Large intestine (tissue), 3 donors: ENCODE measurements around the gene FAM110A. TPM values are rescaled to one million over a fixed set of nuclear protein-coding genes. Genes with fewer than 3 reads are reported as not detected.
"Not testable (repeated sequence)": the region's sequence is repeated elsewhere in the genome, so short reads cannot be mapped to it uniquely, and the experiment has no call there.

ENCODE experiments used
- DNase-seq, 2 donors: peaks; one replicate each; pipeline versions ENCODE4 v3.0.0 to v3.0.0-alpha.2; 2013
- H3K27ac ChIP-seq: one replicate; pipeline ENCODE4 v1.5.1; 2013; ENCODE audit warnings: low read length
- H3K27me3 ChIP-seq: 2 replicates; pipeline ENCODE4 v1.6.1; 2013; ENCODE audit warnings: low read length; ENCODE audit not compliant: control insufficient read depth, insufficient read depth
- H3K36me3 ChIP-seq: 2 replicates; pipeline ENCODE4 v1.6.1; 2013; ENCODE audit warnings: low read length; ENCODE audit not compliant: control insufficient read depth, insufficient read depth
- H3K4me1 ChIP-seq: one replicate; pipeline ENCODE4 v1.6.1; 2013; ENCODE audit warnings: low read length; ENCODE audit not compliant: control insufficient read depth, insufficient read depth
- H3K4me3 ChIP-seq: one replicate; pipeline ENCODE4 v1.5.1; 2013; ENCODE audit warnings: low read length
- H3K9me3 ChIP-seq: one replicate; pipeline ENCODE4 v1.6.1; 2013; ENCODE audit warnings: mild to moderate bottlenecking, low read depth, low read length, moderate library complexity; ENCODE audit not compliant: control insufficient read depth
- WGBS: methylation state at CpG from one replicate; pipeline ENCODE4 v1.1.5; 2013; ENCODE audit warnings: low lambda C conversion rate; ENCODE audit not compliant: insufficient coverage; 5-methylcytosine and 5-hydroxymethylcytosine counted together
- polyA plus RNA-seq: library from polyadenylated mRNA; unstranded; fragments of 120-200 nt; gene quantifications from one replicate; pipeline ENCODE4 v1.2.1, GENCODE V29; 2013

Gene FAM110A
- polyA plus RNA-seq, 1 donor, result 7.5 TPM

GRCh38 chr20:881783-882144 lies 48.2 kb downstream of the FAM110A start:
- Histone ChIP-seq H3K9me3 (peaks cover 3% of the 10 kb centered on the region), H3K4me3 (no peak overlapping the region), H3K4me1 (no peaks in the 10 kb centered on the region), H3K27ac (no peak overlapping the region), H3K27me3 (peaks cover 16% of the 10 kb centered on the region), H3K36me3 (no peaks in the 10 kb centered on the region)
- no peak for DNase-seq

- H3K4me1 ChIP-seq, result no peaks in the 10 kb centered on the region
- DNase-seq, result peak; percentile 26 to 32
- no peak overlapping the region for H3K27ac ChIP-seq
- 80% methylated on average over 2 of the region's 41 CpGs for WGBS
- H3K4me3 ChIP-seq, result no peak overlapping the region
- peaks cover 25% of the 10 kb centered on the region for H3K27me3 ChIP-seq
- peaks cover 3% of the 10 kb centered on the region for H3K9me3 ChIP-seq
- no peaks in the 10 kb centered on the region for H3K36me3 ChIP-seq
Measured at GRCh38 chr20:884983-885952, 51.8 kb downstream of the FAM110A start.

GRCh38 chr20:887137-887536 lies 53.6 kb downstream of the FAM110A start:
- no peak for DNase-seq
- no peak overlapping the region for H3K4me3 ChIP-seq
- peaks cover 31% of the 10 kb centered on the region for H3K27me3 ChIP-seq
- H3K9me3 ChIP-seq, result peaks cover 3% of the 10 kb centered on the region
- H3K4me1 ChIP-seq, result no peaks in the 10 kb centered on the region
- H3K27ac ChIP-seq, result no peak overlapping the region
- WGBS, result no CpG with 5 or more reads among the region's 2 CpGs
- H3K36me3 ChIP-seq, result no peaks in the 10 kb centered on the region

GRCh38 chr20:888057-888456 lies 54.5 kb downstream of the FAM110A start:
- no CpG with 5 or more reads among the region's 2 CpGs for WGBS
- H3K4me1 ChIP-seq, result no peaks in the 10 kb centered on the region
- peaks cover 3% of the 10 kb centered on the region for H3K9me3 ChIP-seq
- H3K36me3 ChIP-seq, result no peaks in the 10 kb centered on the region
- DNase-seq, result no peak
- peaks cover 31% of the 10 kb centered on the region for H3K27me3 ChIP-seq
- no peak overlapping the region for H3K4me3 ChIP-seq
- H3K27ac ChIP-seq, result no peak overlapping the region

- no CpG with 5 or more reads among the region's 5 CpGs for WGBS
- H3K27ac ChIP-seq, result no peak overlapping the region
- no peak overlapping the region for H3K4me3 ChIP-seq
- H3K27me3 ChIP-seq, result peaks cover 35% of the 10 kb centered on the region
- H3K4me1 ChIP-seq, result no peaks in the 10 kb centered on the region
- no peak for DNase-seq
- no peaks in the 10 kb centered on the region for H3K36me3 ChIP-seq
- H3K9me3 ChIP-seq, result peaks cover 3% of the 10 kb centered on the region
Measured at GRCh38 chr20:889106-889505, 55.6 kb downstream of the FAM110A start.

GRCh38 chr20:889932-890463 lies 56.5 kb downstream of the FAM110A start:
- peaks cover 2% of the 10 kb centered on the region for H3K9me3 ChIP-seq
- no peaks in the 10 kb centered on the region for H3K36me3 ChIP-seq
- H3K4me1 ChIP-seq, result no peaks in the 10 kb centered on the region
- no peak overlapping the region for H3K27ac ChIP-seq
- no peak overlapping the region for H3K4me3 ChIP-seq
- no CpG with 5 or more reads among the region's 10 CpGs for WGBS
- H3K27me3 ChIP-seq, result peaks cover 30% of the 10 kb centered on the region
- DNase-seq, result no peak

GRCh38 chr20:890666-891057 lies 57.1 kb downstream of the FAM110A start:
- H3K27me3 ChIP-seq, result peaks cover 29% of the 10 kb centered on the region
- WGBS, result 100% methylated on average over 2 of the region's 6 CpGs
- H3K27ac ChIP-seq, result no peak overlapping the region
- H3K9me3 ChIP-seq, result no peaks in the 10 kb centered on the region
- no peak for DNase-seq
- H3K36me3 ChIP-seq, result no peaks in the 10 kb centered on the region
- no peaks in the 10 kb centered on the region for H3K4me1 ChIP-seq
- H3K4me3 ChIP-seq, result no peak overlapping the region

- Histone ChIP-seq H3K4me3 (no peak overlapping the region), H3K27ac (no peak overlapping the region), H3K4me1 (no peaks in the 10 kb centered on the region), H3K27me3 (peaks cover 26% of the 10 kb centered on the region), H3K9me3 (no peaks in the 10 kb centered on the region), H3K36me3 (no peaks in the 10 kb centered on the region)
- DNase-seq, result no peak
- 80% methylated on average over 1 of the region's 6 CpGs for WGBS
Measured at GRCh38 chr20:891058-891705, 57.7 kb downstream of the FAM110A start.

- no CpG with 5 or more reads among the region's 4 CpGs for WGBS
- DNase-seq, result no peak
- H3K27ac ChIP-seq, result no peak overlapping the region
Measured at GRCh38 chr20:891706-892080, 58.2 kb downstream of the FAM110A start.

GRCh38 chr20:892371-892770 lies 58.9 kb downstream of the FAM110A start:
- 100% methylated on average over 1 of the region's 5 CpGs for WGBS
- DNase-seq, H3K4me1 ChIP-seq: not testable (repeated sequence)

More at GRCh38 chr20:891706-892080, 58.2 kb downstream of the FAM110A start:
- Histone ChIP-seq H3K4me3 (no peak overlapping the region), H3K27me3 (peaks cover 27% of the 10 kb centered on the region), H3K9me3 (no peaks in the 10 kb centered on the region), H3K4me1 (no peaks in the 10 kb centered on the region), H3K36me3 (no peaks in the 10 kb centered on the region)

More at GRCh38 chr20:892371-892770, 58.9 kb downstream of the FAM110A start:
- not testable (repeated sequence) for H3K36me3 ChIP-seq, H3K9me3 ChIP-seq, H3K4me3 ChIP-seq, H3K27ac ChIP-seq
- peaks cover 22% of the 10 kb centered on the region for H3K27me3 ChIP-seq
